Parathyroid adenoma (tissue), 2 donors: Measurements from ENCODE around the gene LANCL3.
"Not testable (repeated sequence)": the region's sequence is repeated elsewhere in the genome, so short reads cannot be mapped to it uniquely, and the experiment has no call there.

Source experiments
- H2AFZ ChIP-seq: fragments of 300-600 bp; sonication (generic); one replicate; pipeline ENCODE4 v1.7.0; 2017; ENCODE audit warnings: antibody characterized with exemption, mild to moderate bottlenecking
- H3K27ac ChIP-seq: fragments of 300-600 bp; sonication (generic); one replicate; pipeline ENCODE4 v1.7.0; 2017
- H3K27me3 ChIP-seq: fragments of 300-600 bp; sonication (generic); one replicate; pipeline ENCODE4 v1.7.0; 2017; ENCODE audit warnings: low read length; ENCODE audit not compliant: control insufficient read depth, insufficient read depth
- H3K36me3 ChIP-seq: fragments of 300-600 bp; sonication (generic); one replicate; pipeline ENCODE4 v1.7.0; 2017; ENCODE audit warnings: low read length; ENCODE audit not compliant: control insufficient read depth, insufficient read depth
- H3K4me1 ChIP-seq: fragments of 300-600 bp; sonication (generic); one replicate; pipeline ENCODE4 v1.7.0; 2017; ENCODE audit warnings: control low read depth
- H3K4me2 ChIP-seq: fragments of 300-600 bp; sonication (generic); one replicate; pipeline ENCODE4 v1.7.0; 2017; ENCODE audit warnings: low read length
- H3K4me3 ChIP-seq: fragments of 300-600 bp; sonication (generic); one replicate; pipeline ENCODE4 v1.7.0; 2017; ENCODE audit warnings: low read depth, low read length
- H3K79me2 ChIP-seq: fragments of 300-600 bp; sonication (generic); one replicate; pipeline ENCODE4 v1.7.0; 2017; ENCODE audit warnings: control low read depth
- H3K9ac ChIP-seq: fragments of 300-600 bp; sonication (generic); one replicate; pipeline ENCODE4 v1.7.0; 2017; ENCODE audit warnings: mild to moderate bottlenecking
- H3K9me3 ChIP-seq: fragments of 300-600 bp; sonication (generic); one replicate; pipeline ENCODE4 v1.7.0; 2017; ENCODE audit warnings: low read length; ENCODE audit not compliant: control insufficient read depth
- CTCF ChIP-seq: fragments of 300-600 bp; sonication (generic); IDR thresholded peaks from one replicate; pipeline ENCODE4 v1.7.0; 2017; ENCODE audit warnings: antibody characterized with exemption, mild to moderate bottlenecking
- donor health status: primary hyperparathyroidism.

Gene LANCL3

GRCh38 chrX:37545066-37545465 lies 26.4 kb upstream of the LANCL3 start:
- Histone ChIP-seq H3K27me3 (no peaks in the 10 kb centered on the region), H3K4me3 (no peak overlapping the region), H3K9ac (no peak overlapping the region), H3K36me3 (no peaks in the 10 kb centered on the region), H3K4me2 (no peak overlapping the region), H3K4me1 (no peaks in the 10 kb centered on the region), H3K9me3 (no peaks in the 10 kb centered on the region), H2AFZ (no peak overlapping the region), H3K79me2 (no peaks in the 10 kb centered on the region), H3K27ac (no peak overlapping the region)
- TF ChIP-seq CTCF = no peak

- H3K27me3 ChIP-seq, H3K4me2 ChIP-seq, H3K36me3 ChIP-seq, H2AFZ ChIP-seq, H3K27ac ChIP-seq, H3K9me3 ChIP-seq, H3K79me2 ChIP-seq, H3K9ac ChIP-seq, H3K4me1 ChIP-seq, H3K4me3 ChIP-seq: not testable (repeated sequence)
Measured at GRCh38 chrX:37549619-37550018, 21.8 kb upstream of the LANCL3 start.

- H3K36me3 ChIP-seq = no peaks in the 10 kb centered on the region
- H3K4me2 ChIP-seq = no peak overlapping the region
- no peaks in the 10 kb centered on the region for H3K4me1 ChIP-seq
- no peak for TF ChIP-seq CTCF
- no peaks in the 10 kb centered on the region for H3K27me3 ChIP-seq
- H3K9ac ChIP-seq = no peak overlapping the region
- H3K4me3 ChIP-seq = no peak overlapping the region
- no peak overlapping the region for H3K27ac ChIP-seq
- H3K79me2 ChIP-seq = no peaks in the 10 kb centered on the region
- no peaks in the 10 kb centered on the region for H3K9me3 ChIP-seq
- no peak overlapping the region for H2AFZ ChIP-seq
Measured at GRCh38 chrX:37553476-37553875, 18.0 kb upstream of the LANCL3 start.

GRCh38 chrX:37565254-37565653 lies 6.2 kb upstream of the LANCL3 start:
- not testable (repeated sequence) for H3K4me3 ChIP-seq, H2AFZ ChIP-seq, H3K36me3 ChIP-seq, H3K9ac ChIP-seq, H3K4me2 ChIP-seq, H3K4me1 ChIP-seq, H3K9me3 ChIP-seq, H3K27ac ChIP-seq, H3K27me3 ChIP-seq, H3K79me2 ChIP-seq

- not testable (repeated sequence) for H3K4me1 ChIP-seq, H2AFZ ChIP-seq, H3K27ac ChIP-seq, H3K9me3 ChIP-seq, H3K27me3 ChIP-seq, H3K4me2 ChIP-seq, H3K9ac ChIP-seq, H3K4me3 ChIP-seq, H3K36me3 ChIP-seq, H3K79me2 ChIP-seq
Measured at GRCh38 chrX:37570349-37570748, 1.1 kb upstream of the LANCL3 start.

GRCh38 chrX:37572108-37572587 lies 687 bp downstream of the LANCL3 start:
- H3K4me3 ChIP-seq, H3K27me3 ChIP-seq, H3K79me2 ChIP-seq, H3K36me3 ChIP-seq, H3K4me2 ChIP-seq, H3K9ac ChIP-seq, H3K27ac ChIP-seq, H3K9me3 ChIP-seq, H3K4me1 ChIP-seq: not testable (repeated sequence)
- peak overlapping the region; percentile 28 for H2AFZ ChIP-seq

- H3K4me3 ChIP-seq, H3K36me3 ChIP-seq, H2AFZ ChIP-seq, H3K4me1 ChIP-seq, H3K9me3 ChIP-seq, H3K9ac ChIP-seq, H3K79me2 ChIP-seq, H3K27me3 ChIP-seq, H3K4me2 ChIP-seq, H3K27ac ChIP-seq: not testable (repeated sequence)
Measured at GRCh38 chrX:37573121-37573520, 1.7 kb downstream of the LANCL3 start.
